GM18951 (cell line): ENCODE data around the gene IFITM5.
A peak's percentile ranks its signal among the peaks of the same experiment; 100 is the strongest.
"Not testable (repeated sequence)": the region's sequence is repeated elsewhere in the genome, so short reads cannot be mapped to it uniquely, and the experiment has no call there.

Source experiments
- POLR2A ChIP-seq: IDR thresholded peaks from 4 replicates; pipeline ENCODE4 v1.6.1; 2011; ENCODE audit warnings: mild to moderate bottlenecking; ENCODE audit not compliant: insufficient read length, insufficient read depth; ENCODE audit errors: extremely low read depth
- in situ Hi-C: fragments of 300-500 bp; cut with MboI; formaldehyde crosslinking; loops from one replicate; pipeline ENCODE4 v1.12.0; 2022; ENCODE audit warnings: low sequenced_read_pairs, mixed read lengths, inconsistent platforms; ENCODE audit not compliant: unreplicated experiment

IFITM5 gene

DNA sequence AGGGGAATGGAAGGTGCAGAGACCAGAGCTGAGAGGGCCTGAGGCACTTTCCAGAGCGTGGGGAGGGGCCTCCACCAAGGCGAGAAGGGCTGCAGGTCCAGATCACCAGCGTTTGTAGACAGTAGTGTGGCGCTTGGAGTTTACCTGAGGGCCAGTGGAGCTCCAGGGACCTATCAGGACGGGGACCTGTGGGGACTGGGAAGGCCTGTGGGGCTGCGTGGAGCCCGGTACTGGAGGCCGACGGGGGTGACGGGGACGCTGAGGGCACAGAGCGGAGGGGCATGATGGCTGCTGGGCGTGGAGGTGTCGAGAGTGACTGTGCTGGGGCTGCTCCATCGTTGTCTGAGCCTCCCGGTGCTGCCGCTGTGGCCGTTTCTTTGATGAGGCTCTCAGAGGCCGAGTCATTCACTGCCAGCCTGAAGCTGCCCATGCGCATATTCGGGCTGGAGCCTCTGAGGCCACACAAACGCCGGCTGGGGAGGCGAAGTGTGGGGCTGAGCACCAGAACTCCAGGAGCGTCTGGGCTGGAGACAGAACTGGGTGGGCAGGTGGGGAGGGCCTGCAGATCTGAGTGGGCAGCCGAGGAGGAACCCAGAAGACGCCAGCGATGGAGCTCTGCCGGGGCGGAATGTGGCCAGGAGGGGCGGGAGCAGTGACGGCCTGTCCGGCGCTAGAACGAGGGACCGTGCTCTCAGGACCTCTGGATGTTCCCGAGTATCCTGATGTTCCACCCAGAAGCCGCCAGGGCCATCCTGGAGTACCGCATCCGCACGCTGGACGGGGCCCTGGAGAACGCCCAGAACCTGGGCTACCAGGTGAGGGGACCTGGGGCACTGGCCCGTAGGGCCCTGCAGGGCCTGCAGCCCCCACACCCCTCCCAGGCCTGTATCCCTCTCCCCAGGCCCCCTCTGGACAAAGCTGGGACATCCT is 7.8 kb downstream of the IFITM5 start:
- in situ Hi-C loops = no loop called here
- TF ChIP-seq POLR2A = no peak

DNA sequence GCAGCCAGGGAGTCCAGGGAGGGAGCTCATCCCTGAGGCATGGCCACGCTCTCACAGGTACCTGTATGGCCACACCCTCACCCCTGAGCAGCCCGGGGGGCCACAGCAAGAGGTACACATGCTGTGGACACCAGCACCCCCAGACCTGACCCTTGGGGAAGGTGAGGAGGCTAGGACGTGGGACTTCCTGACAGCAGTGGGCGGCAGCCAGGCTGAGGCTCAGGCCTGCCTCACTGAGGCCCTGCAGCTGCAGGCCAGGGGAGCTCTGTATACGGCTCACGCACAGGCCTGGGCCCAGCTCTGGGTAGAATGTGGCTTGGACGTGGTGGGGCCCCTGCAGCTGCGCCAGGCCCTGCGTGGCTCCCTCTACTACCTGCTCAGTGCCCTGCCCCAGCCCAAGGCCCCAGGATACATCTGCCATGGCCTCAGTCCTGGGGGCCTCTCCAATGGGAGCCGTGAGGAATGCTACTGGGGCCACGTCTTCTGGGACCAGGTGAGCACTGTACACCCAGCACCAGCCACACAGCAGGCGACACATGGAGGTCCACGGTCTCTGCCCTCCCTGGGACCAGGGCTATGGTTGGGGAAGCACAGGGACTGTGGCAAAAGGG is 8.6 kb downstream of the IFITM5 start:
- in situ Hi-C loops = no loop called here
- TF ChIP-seq POLR2A = no peak

DNA sequence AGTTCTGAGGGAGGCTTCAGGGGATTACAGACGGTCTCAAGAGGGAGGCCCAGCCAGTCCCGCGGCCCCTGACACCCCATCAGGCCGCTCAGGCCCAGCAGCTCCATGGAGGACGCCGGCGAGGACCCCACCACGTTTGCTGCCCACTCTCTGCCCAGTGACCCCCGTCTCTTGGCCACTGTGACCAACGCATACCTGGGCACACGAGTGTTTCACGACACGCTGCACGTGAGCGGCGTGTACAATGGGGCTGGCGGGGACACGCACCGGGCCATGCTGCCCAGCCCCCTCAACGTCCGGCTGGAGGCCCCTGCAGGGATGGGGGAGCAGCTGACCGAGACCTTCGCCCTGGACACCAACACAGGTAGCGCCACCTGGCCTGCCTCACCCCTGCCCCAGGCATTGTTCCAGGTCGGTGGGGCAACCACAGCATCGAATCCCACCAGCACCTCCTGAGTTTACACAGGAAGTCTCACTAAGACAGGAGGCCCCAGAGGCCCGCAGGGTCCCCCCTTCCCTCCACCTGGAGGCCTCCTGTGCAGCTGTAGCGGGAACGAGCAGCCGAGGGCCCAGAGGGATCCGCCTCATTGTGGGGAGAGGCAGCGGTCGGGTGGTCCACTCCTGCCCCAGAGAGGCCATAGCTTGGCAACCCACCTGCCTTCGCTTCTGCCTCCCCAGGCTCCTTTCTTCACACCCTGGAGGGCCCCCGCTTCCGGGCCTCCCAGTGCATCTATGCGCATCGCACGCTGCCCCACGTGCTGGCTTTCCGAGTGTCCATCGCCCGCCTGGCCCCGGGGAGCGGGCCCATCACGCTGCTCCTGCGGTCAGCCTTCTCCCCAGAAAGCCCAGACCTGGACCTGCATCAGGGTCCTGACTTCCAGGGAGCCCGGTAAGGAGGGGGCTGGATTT is 9.4 kb downstream of the IFITM5 start:
- no peak for TF ChIP-seq POLR2A
- in situ Hi-C loops = no loop called here

DNA sequence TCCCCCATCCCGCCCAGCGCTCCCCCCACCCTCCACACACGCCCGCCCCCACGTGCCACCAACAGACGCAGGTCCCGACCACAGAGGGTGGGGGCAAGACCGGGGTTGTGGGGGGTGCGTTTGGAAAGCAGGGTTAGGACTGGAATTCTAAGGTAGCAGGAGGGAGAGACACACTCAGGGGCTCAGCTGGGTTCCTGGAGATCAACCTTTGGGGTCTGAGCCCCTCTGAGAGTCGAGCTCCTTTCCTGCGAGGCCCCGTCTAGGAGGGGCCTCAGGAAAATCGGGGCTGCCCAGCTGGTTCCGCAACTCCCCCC is 10.0 kb downstream of the IFITM5 start:
- in situ Hi-C loops = no loop called here
- TF ChIP-seq POLR2A = no peak

- in situ Hi-C loops = no loop called here
- TF ChIP-seq POLR2A = peak; percentile 68
These were observed 10.6 kb downstream of the IFITM5 start, which contains the start of gene PGGHG for GRCh38 chr11:288478-289397. TSS of gene PGGHG (plus strand) at chr11:289126. CDS start at chr11:289817, 691 bp downstream.

DNA sequence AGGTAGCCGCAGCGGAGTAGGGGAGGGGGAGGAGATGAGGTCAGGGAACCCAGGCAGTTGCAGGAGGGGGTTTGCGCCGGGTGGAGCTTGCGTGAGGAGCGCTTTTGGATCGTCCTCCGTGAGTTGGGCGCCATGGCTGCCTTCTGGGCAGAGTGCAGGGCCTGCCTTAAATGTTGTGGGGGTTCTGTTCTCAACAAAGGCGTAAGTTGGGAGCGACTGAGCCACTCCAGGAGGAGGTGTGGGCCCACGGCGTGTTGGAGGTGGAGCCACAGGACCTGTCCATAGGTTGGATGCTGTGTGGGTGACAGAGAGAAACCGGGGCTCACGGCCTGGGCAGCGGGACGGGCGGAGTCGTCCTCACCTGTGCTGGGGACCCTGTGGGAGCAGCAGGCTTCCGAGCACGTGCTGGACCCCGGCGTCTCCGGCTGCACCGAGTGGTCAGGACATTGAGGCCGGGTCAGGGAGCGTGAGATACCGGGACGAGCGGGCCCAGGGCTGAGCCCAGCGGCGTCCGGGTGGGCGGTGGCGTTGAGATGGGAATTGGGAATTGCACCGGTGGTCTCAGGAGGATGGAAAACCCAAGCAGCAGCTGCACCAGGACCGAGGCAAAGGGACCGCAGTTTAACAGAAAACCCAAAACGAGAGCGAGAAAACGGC is 11.4 kb downstream of the IFITM5 start:
- TF ChIP-seq POLR2A = no peak
- in situ Hi-C loops = no loop called here

- in situ Hi-C loops = not testable (repeated sequence)
These were observed 12.1 kb downstream of the IFITM5 start for GRCh38 chr11:286977-287820.

- in situ Hi-C loops = no loop called here
- no peak for TF ChIP-seq POLR2A
These were observed 13.5 kb downstream of the IFITM5 start for GRCh38 chr11:285894-286220.

DNA sequence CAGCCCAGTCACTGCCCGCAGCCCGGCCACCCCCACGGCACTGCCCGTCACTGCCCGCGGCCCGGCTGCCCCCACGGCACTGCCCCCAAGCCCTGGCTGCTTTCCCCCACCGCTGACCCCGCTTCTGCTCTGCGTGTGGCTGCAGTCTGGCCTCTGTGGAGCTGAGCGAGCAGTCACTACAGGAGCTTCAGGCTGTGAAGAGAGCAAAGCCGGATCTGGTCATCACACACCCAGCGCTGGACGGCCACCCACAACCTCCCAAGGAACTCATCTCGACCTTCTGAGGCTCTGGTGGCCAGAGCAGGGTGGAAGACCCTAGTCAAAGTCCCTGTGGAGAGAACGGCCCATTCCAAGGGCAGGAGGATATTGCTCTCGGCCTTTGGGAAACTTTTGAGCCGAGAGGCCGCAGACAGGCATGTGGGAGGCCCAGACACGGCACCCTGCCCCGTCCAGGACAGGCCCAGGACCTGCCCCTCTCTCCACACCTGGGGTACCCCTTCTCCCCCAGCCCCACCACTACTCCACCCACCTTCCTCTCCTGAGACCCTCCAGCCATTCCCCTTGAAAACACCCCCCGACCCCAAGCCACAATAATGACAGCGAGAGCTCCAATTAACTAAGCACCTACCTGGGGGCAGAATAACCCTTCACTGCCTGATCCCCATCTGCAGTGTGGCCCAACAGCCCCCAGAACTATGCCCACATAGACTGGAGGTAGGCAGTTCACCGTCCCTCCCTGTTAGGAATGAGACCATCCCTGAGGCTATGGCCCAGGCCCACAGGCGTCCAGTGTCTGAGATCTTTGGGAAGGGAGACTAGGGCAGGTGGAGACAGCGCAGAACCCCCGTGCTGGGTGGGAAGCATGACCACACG is 14.1 kb downstream of the IFITM5 start:
- in situ Hi-C loops = no loop called here
- no peak for TF ChIP-seq POLR2A
